Activated T-cell treated with anti-CD3 and anti-CD28 coated beads, Interleukin-2, amount 50 U/mL, for 1 hour (primary cell): ENCODE measurements around the gene AGAP1.
"Not testable (repeated sequence)": the region's sequence is repeated elsewhere in the genome, so short reads cannot be mapped to it uniquely, and the experiment has no call there.

Experiments
- DNase-seq: peaks from one replicate; pipeline ENCODE4 v3.0.0-alpha.2; 2020

Gene AGAP1

DNA sequence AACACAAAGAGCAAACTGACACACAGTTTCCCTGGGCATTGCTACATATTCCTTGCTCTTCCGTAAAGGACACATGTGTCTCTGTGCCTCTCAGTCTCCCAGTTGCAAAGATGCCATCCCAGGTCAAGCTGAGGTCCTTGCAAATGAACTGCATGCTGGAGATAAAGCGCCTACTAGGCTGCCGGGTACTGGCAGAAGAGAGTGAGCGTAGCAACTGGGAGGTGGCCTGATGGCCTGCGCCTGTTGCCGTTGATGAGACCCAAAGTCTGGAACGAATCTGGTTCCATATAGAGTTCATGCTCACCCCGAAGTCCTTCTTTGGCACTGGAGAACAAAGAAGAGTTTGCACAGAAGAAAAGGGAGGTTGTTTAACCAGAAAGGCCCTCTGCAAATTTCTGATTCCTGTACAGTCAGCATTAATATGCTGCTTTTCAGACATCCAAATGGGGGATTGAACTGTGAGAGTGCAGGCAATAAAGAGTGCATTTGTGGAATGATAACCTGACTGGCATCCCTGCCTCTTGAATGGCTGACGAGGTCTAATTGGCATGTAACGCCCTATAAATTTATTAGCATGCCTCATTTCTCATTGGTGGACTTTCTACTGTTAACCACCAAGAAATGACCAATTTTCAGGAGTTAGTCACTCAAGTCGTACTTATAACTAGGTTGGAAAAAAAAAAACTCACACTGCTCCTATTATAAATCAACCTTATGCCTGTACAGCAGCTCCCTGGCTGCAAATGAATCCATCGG, 595.6 kb downstream of the AGAP1 start:
- DNase-seq = no peak

- no peak for DNase-seq
Observed at GRCh38 chr2:236090027-236090382, 596.2 kb downstream of the AGAP1 start.

DNA sequence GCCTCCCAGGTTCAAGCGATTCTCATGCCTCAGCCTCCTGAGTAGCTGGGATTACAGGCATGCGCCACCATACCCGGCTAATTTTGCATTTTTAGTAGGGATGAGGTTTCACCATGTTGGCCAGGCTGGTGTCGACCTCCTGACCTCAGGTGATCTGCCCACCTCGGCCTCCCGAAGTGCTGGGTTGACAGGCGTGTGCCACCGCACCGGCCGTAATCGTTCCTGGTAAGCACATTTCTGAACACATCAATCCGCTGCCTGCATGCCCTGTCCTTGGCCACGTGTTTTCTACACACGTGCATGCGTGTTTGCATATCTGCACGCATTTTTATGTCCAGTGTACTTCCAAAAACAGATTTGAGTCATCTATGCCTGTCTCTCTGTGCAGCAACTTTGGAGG, 597.0 kb downstream of the AGAP1 start:
- DNase-seq = not testable (repeated sequence)

GRCh38 chr2:236092714-236093113, 598.9 kb downstream of the AGAP1 start:
- DNase-seq = no peak

GRCh38 chr2:236093134-236093533, 599.3 kb downstream of the AGAP1 start:
- DNase-seq = no peak

DNA sequence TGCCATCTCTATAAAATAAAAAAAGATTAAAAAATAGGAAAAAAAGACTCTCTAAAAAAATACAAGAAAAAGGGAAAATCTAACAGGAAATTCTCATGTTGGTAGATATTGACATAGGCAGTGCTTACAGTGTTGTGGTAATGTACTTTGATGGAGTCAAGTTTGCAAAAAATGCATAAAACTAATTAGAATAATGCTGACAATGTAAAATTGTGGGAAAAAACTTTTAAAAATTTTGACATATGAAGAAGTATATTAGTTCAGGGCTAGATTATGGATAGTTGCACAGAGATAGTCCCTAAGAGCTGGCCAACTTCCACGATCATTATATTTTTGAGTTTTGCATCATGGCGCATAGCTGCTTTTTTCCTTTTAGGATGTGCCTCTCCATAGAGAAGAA, 601.7 kb downstream of the AGAP1 start:
- no peak for DNase-seq

- DNase-seq = no peak
Observed at GRCh38 chr2:236101311-236101950, 607.6 kb downstream of the AGAP1 start.

DNA sequence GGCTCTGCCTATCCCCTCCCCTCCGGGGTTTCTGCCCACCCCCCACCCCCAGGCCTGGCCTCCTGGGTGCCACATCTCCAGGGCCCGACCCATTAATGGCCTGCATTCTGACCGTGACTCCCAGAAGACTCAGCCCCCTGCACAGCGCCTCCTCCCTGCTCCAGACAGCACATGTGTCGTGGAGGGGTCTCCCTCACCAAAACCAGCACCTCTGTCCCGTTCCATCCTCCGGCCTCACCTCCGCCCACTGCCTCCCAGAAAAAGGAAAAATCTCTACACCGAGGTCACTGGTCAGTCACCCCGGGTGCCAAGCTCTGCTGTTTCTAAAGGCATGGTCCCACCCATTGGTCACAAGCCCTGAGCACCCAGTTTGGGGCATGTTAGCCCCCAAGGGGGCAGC, 609.1 kb downstream of the AGAP1 start:
- no peak for DNase-seq

GRCh38 chr2:236103981-236104380, 610.1 kb downstream of the AGAP1 start:
- DNase-seq = no peak

DNA sequence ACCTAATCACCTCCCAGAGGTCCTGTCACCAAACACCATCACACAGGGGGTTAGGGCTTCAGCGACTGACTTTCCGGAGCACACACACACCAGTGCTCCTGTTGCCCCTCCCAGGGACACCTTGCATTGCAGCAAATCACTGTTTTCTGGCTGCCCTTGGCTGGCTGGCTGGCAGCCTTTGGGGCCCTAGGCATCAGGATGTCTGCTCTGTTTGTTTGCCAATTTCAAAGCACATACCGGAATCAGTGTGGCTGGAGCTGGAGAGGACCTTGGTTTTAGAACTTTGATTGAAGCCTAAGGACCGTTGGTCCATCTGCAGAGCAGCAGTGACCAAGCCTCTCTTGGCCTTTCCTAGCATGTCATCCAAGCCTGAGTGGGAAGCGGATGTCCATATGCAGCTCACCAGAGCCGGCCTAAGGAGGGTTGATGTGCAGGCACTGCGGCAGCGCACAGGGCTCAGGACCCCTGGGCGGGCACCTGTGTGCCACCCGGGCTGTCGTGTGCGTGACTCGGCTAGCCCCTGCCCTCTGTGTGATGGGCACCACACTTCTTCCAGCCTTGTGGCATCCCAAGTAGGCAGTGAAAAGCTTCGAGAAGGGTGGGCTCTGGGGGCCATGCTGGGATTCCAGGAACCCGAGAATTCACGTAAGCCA, 612.2 kb downstream of the AGAP1 start:
- no peak for DNase-seq

DNA sequence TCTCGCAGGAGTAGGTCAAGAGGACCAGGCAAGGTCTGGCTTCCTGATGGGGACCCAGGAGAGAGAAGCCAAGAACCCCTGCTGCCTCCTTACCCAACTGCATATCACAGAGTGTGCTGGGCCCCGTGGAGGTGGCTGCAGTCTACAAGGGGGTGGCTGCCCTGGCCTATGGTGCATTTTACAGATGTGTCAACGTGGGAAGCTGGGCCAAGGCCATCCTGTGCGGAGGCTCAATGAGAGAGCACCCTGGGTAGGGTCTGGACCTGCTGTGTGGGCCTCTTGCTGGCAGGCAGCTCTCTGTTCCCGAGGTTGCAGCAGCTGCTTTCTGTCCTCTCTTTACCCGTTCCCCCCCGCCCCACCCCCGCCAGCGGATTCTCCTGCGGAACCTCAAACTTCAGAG, 612.9 kb downstream of the AGAP1 start:
- no peak for DNase-seq

DNA sequence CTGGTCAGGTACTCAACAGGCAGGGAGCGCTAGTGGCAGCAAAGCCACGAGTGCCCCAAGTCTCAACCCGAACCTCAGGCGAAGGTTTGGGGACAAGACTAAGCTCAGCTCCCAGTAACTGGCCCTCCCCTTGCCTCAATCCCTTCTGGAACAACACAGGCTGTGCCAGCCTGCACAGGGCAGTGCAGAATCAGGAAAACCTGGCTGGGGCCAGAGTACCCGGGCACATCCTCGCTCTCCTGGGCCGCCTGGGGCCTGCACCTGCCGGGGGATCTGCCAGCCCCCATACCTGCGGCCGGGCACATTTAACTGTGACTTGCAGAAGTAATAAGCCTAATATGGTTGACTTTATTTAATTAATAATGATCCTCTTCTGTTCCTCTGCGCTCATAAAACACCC, 613.7 kb downstream of the AGAP1 start:
- DNase-seq = no peak

DNA sequence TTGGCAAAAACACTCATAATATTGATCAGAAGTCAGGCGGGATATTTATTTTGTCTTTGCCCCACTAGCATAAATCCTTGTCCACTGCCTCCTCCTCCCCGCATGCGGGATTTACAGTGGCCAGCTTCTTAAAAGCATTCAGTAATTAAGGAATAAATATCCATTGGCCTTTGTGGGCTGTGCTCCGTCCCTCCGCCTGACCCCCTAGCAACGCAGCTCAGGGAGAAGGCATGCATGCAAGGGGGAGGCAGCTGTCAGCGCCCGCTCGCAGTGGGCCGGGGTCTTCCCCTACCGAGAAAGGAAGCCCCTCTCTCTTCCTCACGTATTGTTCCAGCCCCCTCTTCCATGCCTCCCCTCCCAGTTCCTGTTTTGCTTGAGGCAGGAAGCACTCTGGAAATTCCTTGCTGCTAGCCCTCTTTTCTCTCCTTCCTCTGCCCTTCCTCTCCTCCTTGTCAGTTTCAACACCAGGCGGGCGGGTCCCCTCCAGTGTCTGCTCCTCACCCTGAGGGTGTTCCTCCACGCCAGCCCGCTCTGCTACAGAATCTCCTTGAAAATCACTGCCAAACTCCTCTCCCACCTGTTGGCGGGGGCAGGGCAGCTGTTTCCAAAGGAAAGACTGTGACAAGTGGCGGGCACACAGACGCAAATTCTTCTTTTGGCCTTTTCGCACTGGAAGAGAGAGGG, 614.2 kb downstream of the AGAP1 start:
- DNase-seq = no peak

DNA sequence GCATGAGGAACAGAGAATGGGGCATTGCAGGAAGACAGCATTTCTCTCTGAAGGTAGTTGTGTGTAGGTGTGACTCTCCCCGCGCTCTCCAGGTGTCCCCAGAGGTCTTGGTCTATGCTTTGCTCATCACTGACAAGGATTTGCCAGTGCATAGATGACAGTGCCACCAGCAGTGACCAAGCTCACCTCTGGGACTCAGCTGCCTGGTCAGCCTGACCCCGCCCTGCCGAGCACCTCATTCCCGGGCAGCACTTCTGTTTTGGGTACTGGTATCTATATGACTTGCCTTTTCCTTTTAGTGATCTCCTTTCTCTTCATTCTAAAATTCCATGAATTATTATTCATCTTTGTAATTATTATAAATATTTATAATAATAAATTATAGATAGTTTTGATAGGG, 615.2 kb downstream of the AGAP1 start:
- no peak for DNase-seq

DNA sequence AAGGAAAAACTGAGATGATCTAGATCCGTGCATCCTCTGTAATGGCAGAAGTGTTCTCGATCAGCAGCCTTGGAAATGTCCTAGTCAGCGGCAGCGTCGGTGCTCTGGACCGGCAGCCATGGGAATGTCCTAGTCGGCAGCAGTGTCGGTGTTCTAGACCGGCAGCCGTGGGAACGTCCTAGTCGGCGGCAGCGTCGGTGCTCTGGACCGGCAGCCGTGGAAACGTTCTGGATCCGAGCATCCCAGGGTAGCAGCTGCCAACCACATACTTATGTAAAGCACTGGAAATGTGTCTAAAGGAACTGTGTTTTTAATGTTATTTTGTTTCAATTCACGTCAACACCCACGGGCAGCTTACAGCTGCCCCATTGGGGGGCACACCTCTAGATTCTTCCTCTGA, 615.6 kb downstream of the AGAP1 start:
- DNase-seq = no peak

GRCh38 chr2:236112466-236112865, 618.6 kb downstream of the AGAP1 start:
- no peak for DNase-seq

DNA sequence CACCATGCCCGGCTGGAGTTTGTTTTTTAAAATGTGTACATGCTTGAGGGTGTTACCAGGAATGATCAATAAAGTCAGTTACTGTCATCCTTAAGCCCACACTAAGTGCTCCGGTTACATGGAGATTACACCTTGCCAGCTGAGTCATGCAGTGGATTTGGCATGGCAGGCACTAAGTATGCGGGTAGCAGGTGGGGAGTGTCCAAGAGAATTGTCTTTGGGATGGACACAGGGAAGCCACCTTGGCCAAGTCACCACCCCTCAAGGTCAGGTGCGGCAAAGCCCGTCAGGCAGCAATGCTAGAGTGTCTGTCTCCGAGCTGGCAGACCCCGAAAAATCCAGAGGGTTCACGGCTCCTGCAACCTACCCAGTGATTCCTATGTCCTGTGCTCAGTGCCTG, 619.6 kb downstream of the AGAP1 start:
- no peak for DNase-seq

- no peak for DNase-seq
Observed at GRCh38 chr2:236113948-236114347, 620.1 kb downstream of the AGAP1 start.

DNA sequence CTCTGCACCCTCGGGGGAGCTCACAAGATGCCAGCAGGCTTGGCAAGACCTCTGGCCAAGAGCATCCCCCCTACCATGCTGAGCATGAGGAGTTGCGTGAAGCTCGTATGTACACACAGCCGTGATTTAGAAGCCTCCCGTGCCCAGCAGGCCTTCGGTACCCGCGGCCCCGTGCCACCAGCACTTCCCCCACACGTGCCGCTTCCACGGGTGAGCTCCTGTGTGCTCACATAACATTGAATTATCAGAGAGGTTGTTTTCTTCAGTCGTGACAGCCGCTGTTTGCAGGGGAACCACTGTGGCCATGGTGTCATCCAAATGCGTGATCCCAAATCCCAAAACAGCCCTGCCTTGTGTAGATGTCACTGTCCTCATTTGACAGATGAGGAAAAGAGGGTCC, 621.1 kb downstream of the AGAP1 start:
- no peak for DNase-seq

- DNase-seq = no peak
Observed at GRCh38 chr2:236117401-236117800, 623.6 kb downstream of the AGAP1 start.

GRCh38 chr2:236117861-236118269, 624.0 kb downstream of the AGAP1 start:
- no peak for DNase-seq

- DNase-seq = no peak
Observed at GRCh38 chr2:236119003-236119402, 625.2 kb downstream of the AGAP1 start.

DNA sequence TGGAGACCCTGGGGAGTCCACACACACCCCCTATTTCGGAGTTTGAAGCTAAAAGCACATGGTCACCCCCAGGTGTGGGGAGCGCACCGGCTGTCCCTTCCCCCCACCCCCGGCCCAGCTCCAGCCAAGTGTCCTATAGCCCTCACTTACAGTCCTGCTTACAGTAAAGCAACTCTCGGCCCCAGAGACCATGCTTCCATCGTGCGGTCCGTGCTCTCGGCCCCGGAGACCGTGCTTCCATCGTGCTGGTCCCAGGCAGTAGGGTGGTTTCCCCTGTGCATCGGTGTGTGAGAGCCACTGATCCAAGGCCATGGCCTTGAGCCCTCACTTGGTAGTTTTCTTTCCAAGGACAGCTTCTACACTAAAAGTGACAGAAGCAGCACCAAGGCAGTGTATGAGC, 625.6 kb downstream of the AGAP1 start:
- DNase-seq = no peak

GRCh38 chr2:236120141-236120601, 626.3 kb downstream of the AGAP1 start:
- no peak for DNase-seq
